OCI-LY7 (cell line): Measurements from ENCODE around the gene HOXA3. TPM values are rescaled to one million over a fixed set of nuclear protein-coding genes. Genes with fewer than 3 reads are reported as not detected.

Experiments used
- BruUV-seq: library from RNA; stranded (reverse); fragments of 400-500 nt; replicated peaks from 2 replicates; lab custom pipeline; 2021; lab: Mats Ljungman, UMichigan
- CTCF ChIA-PET: fragments of 300-600 bp; sonication (Branson Sonifier 250); formaldehyde crosslinking; loops from one replicate; lab custom pipeline; 2022; ENCODE audit warnings: antibody characterized with exemption; ENCODE audit not compliant: unreplicated experiment; lab: Charles Lee
- POLR2A ChIA-PET: fragments of 300-600 bp; sonication (Branson Sonifier 250); formaldehyde crosslinking; loops from one replicate; lab custom pipeline; 2022; ENCODE audit warnings: antibody characterized with exemption; lab: Charles Lee
- DNase-seq: peaks from one replicate; pipeline ENCODE4 v3.0.0-alpha.2; 2015; ENCODE audit warnings: low spot score
- H2AFZ ChIP-seq: fragments of 200-600 bp; sonication (generic), shearing (Covaris generic); 2 replicates; pipeline ENCODE4 v1.6.1; 2014; ENCODE audit warnings: mild to moderate bottlenecking, antibody characterized with exemption, low read length, moderate library complexity
- H3K27ac ChIP-seq: fragments of 200-600 bp; sonication (generic); 2 replicates; pipeline ENCODE4 v1.5.1; 2014; ENCODE audit warnings: mixed run types, low read depth, mild to moderate bottlenecking, moderate library complexity, low read length, inconsistent platforms; ENCODE audit not compliant: poor library complexity, severe bottlenecking
- H3K36me3 ChIP-seq: fragments of 200-600 bp; sonication (generic); 2 replicates; pipeline ENCODE4 v1.6.1; 2014; ENCODE audit warnings: mild to moderate bottlenecking, antibody characterized with exemption, low read length, moderate library complexity, mixed read lengths; ENCODE audit not compliant: insufficient read depth
- H3K4me1 ChIP-seq: fragments of 200-600 bp; sonication (generic); 2 replicates; pipeline ENCODE4 v1.5.1; 2014; ENCODE audit warnings: mild to moderate bottlenecking, low read length; ENCODE audit not compliant: insufficient read depth, poor library complexity, severe bottlenecking
- H3K4me2 ChIP-seq: fragments of 200-600 bp; sonication (generic); 2 replicates; pipeline ENCODE4 v1.6.1; 2014; ENCODE audit warnings: mild to moderate bottlenecking, low read length
- H3K4me3 ChIP-seq: fragments of 200-600 bp; sonication (generic); 2 replicates; pipeline ENCODE4 v1.5.1; 2014; ENCODE audit warnings: mild to moderate bottlenecking, low read depth, low read length; ENCODE audit not compliant: poor library complexity, severe bottlenecking
- H3K79me2 ChIP-seq: fragments of 200-600 bp; sonication (generic); 2 replicates; pipeline ENCODE4 v1.6.1; 2016; ENCODE audit warnings: low read depth, mild to moderate bottlenecking, low read length, moderate library complexity, mixed read lengths; ENCODE audit not compliant: insufficient read depth
- H3K9me2 ChIP-seq: fragments of 200-600 bp; sonication (generic); 2 replicates; pipeline ENCODE4 v1.6.1; 2016; ENCODE audit warnings: mild to moderate bottlenecking, low read length, mixed read lengths; ENCODE audit not compliant: insufficient read depth
- H3K9me3 ChIP-seq: fragments of 200-600 bp; sonication (generic); 2 replicates; pipeline ENCODE4 v1.6.1; 2014; ENCODE audit warnings: mild to moderate bottlenecking, mixed run types, low read length, mixed read lengths
- H4K20me1 ChIP-seq: fragments of 200-600 bp; sonication (generic); 2 replicates; pipeline ENCODE4 v1.6.1; 2014; ENCODE audit warnings: mild to moderate bottlenecking, antibody characterized with exemption, low read length, moderate library complexity, mixed read lengths; ENCODE audit not compliant: insufficient read depth
- EZH2phosphoT487 ChIP-seq: fragments of 200-600 bp; sonication (generic); IDR thresholded peaks from 2 replicates; pipeline ENCODE4 v1.6.1; 2018; ENCODE audit warnings: low read depth, borderline replicate concordance, mild to moderate bottlenecking, mixed run types, antibody characterized with exemption, low read length, moderate library complexity, mixed read lengths
- intact Hi-C: fragments of 100-400 bp; cut with micrococcal nuclease; formaldehyde crosslinking; loops from one replicate; pipeline ENCODE4 v1.10.0; 2022; ENCODE audit not compliant: unreplicated experiment
- total RNA-seq, 2 experiments: library from RNA; depleted of rRNA in 1 of 2; stranded (reverse); fragments of >200 nt in 1 of 2; shearing (Covaris generic) in 1 of 2; gene quantifications; 2 replicates each; pipeline ENCODE4 v1.2.3, GENCODE V29; 2014 to 2022
- TF ChIP-seq, protein P1 (sequence below): fragments of 200-600 bp; sonication (generic); conservative IDR thresholded peaks from 2 replicates; pipeline ENCODE4 v1.5.1; 2014; ENCODE audit warnings: mild to moderate bottlenecking, antibody characterized with exemption, low read length, moderate library complexity, mixed read lengths

HOXA3 gene
- total RNA-seq, 2 experiments from 2014 or later = 0.41 to 2.7 TPM

DNA sequence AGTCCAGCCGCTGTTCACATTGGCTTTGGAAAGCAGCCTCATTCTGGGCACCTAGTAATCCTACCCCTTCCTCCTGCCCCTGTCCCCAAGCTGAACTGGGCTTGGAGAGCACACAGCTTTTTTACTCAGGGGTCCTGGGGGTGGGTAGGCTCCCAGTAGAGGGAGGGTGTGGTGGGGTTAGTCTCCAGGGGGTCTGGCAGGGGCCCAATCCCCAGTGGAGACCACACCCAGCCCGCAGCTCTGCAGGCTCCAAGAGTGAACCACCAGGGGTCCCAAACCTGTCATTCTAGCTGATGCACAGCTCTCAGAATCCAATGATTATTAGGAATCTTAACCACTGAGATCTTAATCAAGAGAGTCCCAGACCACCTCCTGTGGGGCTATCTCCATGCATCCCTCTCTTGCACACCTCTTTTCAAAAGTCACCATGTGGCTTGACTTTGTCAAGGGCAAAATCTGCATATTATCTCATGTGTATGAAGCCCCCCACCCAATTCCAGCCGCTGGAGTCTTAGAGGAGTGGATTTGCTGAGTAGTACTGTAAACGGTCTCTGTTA, 30.0 kb upstream of the HOXA3 start:
- H3K36me3 ChIP-seq = no peaks in the 10 kb centered on the region
- H3K4me1 ChIP-seq = no peaks in the 10 kb centered on the region
- H3K27ac ChIP-seq = no peak overlapping the region
- POLR2A ChIA-PET = no interaction called here
- no peak overlapping the region for H3K4me3 ChIP-seq
- BruUV-seq = no TSS peak
- TF ChIP-seq EZH2phosphoT487 = no peak
- TF ChIP-seq, protein P1, sequence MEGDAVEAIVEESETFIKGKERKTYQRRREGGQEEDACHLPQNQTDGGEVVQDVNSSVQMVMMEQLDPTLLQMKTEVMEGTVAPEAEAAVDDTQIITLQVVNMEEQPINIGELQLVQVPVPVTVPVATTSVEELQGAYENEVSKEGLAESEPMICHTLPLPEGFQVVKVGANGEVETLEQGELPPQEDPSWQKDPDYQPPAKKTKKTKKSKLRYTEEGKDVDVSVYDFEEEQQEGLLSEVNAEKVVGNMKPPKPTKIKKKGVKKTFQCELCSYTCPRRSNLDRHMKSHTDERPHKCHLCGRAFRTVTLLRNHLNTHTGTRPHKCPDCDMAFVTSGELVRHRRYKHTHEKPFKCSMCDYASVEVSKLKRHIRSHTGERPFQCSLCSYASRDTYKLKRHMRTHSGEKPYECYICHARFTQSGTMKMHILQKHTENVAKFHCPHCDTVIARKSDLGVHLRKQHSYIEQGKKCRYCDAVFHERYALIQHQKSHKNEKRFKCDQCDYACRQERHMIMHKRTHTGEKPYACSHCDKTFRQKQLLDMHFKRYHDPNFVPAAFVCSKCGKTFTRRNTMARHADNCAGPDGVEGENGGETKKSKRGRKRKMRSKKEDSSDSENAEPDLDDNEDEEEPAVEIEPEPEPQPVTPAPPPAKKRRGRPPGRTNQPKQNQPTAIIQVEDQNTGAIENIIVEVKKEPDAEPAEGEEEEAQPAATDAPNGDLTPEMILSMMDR = no peak
- no peaks in the 10 kb centered on the region for H3K79me2 ChIP-seq
- H3K4me2 ChIP-seq = no peak overlapping the region
- no peaks in the 10 kb centered on the region for H4K20me1 ChIP-seq
- DNase-seq = no peak
- H3K9me3 ChIP-seq = no peaks in the 10 kb centered on the region
- H3K9me2 ChIP-seq = no peaks in the 10 kb centered on the region
- intact Hi-C loops = no loop called here
- CTCF ChIA-PET = interaction anchor here (0.6 kb wide), 1 partner anchor 770 kb away, joined by 3 read pairs; no protein-coding TSS in a partner anchor
- H2AFZ ChIP-seq = no peak overlapping the region

GRCh38 chr7:27181795-27182275, 29.5 kb upstream of the HOXA3 start:
- BruUV-seq = no TSS peak
- ChIA-PET POLR2A (no interaction called here), CTCF (interaction anchor here (0.6 kb wide), 1 partner anchor 769 kb away, joined by 3 read pairs; no protein-coding TSS in a partner anchor)
- H3K4me1 ChIP-seq = no peaks in the 10 kb centered on the region
- H3K4me2 ChIP-seq = no peak overlapping the region
- no peak overlapping the region for H2AFZ ChIP-seq
- no peaks in the 10 kb centered on the region for H3K79me2 ChIP-seq
- H3K9me2 ChIP-seq = no peaks in the 10 kb centered on the region
- no peaks in the 10 kb centered on the region for H3K9me3 ChIP-seq
- intact Hi-C loops = no loop called here
- DNase-seq = no peak
- no peak overlapping the region for H3K27ac ChIP-seq
- H3K4me3 ChIP-seq = no peak overlapping the region
- no peaks in the 10 kb centered on the region for H3K36me3 ChIP-seq
- H4K20me1 ChIP-seq = no peaks in the 10 kb centered on the region
- TF ChIP-seq, protein P1 = no peak
- no peak for TF ChIP-seq EZH2phosphoT487
